GM18909 (cell line): ENCODE data around the gene RASGRP3.
"Not testable (repeated sequence)": the region's sequence is repeated elsewhere in the genome, so short reads cannot be mapped to it uniquely, and the experiment has no call there.

Source experiments
- ATAC-seq: cut with Tn5 transposase; IDR thresholded peaks from one replicate; pipeline ENCODE4 v1.9.1; 2021; ENCODE audit warnings: mild to moderate bottlenecking; ENCODE audit not compliant: unreplicated experiment, poor library complexity

RASGRP3 gene

DNA sequence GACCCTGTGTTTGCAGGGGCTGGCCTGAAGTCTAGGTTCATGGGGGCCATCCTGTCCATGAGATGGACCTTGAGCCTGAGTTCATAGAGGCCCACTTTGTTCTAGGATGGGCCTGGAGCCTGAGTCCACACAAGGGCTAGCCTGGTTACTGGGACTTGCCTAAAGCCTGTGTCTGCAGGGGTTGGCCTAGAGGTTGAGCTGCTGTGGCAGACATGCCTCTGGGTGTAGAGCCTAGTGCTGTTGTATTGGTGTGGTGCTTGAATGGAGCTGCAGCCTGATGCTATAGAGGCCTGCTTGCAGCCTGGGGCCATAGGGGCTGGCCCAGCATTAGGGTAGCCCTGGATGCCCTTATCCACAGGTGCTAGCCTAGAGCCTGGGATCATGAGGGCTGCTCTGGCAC, 23.9 kb upstream of the RASGRP3 start:
- no peak for ATAC-seq

DNA sequence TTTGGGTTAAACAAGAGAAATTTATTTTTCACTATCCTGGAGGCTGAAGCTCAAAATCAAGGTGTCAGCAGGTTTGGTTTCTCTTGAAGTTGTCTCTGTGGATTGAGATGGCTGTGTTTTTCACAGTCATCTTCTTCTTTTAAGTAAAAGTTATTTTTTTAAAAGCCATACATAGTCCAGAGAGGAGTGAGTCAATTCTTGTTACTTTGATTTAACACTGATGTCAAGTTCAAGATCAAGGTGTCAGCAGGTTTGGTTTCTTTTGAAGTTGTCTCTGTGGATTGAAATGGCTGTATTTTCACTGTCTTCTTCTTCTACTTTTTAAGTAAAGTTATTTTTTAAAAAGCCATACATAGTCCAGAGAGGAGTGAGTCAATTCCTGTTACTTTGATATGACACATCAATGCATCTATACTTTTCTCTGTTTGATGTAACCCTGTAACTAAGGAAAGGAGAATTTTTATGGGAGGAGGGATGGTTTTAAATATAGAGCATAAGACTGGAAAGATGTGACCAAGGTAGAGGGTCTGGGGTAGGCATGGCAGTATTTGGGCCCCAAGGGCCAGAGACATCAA, 22.5 kb upstream of the RASGRP3 start:
- ATAC-seq = no peak

DNA sequence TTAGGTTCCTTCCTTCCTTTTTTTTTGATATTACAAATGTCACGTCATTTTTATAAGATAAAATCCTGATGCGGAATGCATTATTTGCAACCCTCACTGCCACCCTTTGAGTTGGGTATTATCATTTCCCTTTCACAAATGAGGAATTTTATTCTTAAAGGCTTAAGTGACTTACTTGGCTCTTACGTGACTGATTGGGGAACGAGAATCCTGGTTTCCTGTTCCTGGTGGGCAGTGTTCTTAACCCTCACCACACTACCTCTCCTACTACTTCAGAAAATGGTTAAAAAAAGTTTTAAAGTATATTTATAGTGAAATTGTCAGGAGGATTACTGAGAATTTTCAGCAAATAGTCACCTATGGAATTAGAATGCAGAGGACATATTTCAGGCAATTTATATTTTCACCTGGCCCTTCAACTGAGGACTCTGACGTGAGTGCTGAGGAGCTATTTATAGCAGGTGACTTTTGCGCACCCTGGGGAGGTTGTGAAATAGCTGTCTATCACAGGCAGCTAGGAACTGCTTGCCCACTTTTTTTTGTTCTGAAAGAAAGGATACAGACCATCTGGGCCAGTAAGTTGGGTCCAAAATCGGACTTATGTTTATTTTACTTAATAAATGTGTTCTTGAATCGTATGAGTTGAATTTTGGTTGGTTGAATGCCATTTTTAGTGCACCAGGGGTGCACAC, 18.7 kb upstream of the RASGRP3 start:
- ATAC-seq = peak; percentile 97

DNA sequence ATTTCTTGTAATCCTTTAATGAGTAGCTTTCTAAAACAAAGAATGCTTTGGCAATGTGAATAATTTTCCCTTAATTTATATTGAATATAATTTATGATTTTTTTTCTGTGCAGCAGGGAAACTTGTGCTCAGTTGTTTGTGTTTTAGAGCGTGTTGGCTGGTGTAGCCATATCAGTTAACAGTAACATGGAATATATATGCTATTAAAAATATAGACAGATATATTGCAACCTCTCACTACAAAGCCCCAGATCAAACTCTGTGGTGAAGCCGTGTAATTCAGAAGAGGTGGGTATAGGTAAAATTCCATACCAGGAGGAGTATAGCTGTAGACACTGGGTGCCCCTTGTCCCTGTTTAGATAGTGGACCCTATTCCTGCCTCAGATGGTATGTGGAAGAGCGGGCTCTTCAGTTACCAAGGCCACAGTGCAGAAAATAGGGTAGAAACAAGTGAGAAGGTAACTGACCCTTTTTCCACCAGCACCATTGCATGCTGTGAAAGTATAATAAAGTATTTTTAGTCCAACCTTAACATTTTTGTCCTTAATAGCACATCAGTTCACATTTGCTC, 18.1 kb upstream of the RASGRP3 start:
- ATAC-seq = peak; percentile 14

DNA sequence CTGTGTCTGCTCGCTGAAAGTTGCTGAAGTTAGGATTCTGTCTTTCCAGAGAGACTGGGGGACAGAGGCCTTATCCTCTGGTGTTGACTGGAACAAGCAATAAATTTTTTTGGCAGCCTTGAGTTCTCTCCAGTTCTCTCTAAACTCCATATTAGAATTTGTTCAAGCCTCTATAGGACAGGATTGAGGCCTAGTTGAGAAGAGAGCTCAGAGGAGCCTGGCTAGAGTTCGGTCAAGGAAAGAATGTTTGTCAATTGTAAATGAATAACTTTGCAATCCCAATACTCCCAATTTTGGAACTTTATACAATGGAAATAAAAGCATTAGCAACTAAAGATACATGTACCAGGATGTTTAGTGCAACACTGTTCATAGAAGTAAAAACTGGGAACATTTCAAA, 16.7 kb upstream of the RASGRP3 start:
- ATAC-seq = no peak

DNA sequence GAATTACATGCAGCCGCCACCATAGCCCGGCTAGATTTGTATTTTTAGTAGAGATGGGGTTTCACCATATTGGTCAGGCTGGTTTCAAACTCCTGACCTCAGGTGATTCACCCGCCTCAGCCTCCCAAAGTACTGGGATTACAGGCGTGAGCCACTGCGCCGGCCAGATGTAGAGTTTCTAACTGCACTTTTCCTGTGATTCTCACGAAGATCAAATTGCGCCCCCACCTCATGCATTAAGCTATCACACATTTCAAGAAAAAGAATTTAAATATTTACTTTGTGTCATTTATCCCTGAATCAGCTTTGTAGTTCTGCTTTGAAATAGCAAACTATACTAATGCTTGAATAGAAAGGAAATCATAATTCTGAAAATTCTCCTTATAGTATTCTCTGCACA, 13.9 kb upstream of the RASGRP3 start:
- not testable (repeated sequence) for ATAC-seq

DNA sequence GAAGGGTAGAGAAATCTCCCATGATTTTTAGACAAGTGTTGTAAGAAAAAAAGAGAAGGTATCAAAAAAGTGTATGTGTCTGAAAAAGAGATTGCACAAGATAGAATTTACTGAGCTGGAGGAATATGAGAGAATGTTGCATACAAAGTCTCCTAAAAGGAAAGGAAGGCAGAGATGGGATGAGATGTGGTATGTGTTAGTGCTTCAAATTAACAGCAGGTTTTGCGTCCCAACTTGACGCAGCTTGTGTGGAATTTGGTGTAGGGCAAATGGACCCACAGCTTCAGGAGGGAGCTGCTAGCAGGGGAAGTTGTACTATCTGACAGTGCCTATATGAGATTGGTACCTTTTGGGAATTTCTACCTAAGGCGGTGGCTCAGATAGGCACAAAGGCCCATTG, 9.0 kb upstream of the RASGRP3 start:
- no peak for ATAC-seq

DNA sequence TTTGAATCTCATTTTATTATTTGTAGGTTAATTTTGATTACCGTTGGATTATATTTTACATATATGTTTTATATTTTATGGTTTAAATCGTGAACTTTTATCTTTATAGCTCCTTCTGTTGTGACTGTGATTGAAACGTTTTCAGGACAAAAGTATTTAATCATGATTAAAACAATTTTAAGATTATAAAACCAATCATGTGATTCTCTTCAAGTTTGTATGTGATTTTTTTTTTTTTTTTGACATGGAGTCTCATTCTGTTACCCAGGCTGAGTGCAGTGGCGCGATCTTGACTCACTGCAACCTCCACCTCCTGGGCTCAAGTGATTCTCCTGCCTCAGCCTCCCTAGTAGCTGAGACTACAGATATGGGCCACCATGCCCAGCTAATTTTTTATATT, 7.2 kb upstream of the RASGRP3 start:
- no peak for ATAC-seq

DNA sequence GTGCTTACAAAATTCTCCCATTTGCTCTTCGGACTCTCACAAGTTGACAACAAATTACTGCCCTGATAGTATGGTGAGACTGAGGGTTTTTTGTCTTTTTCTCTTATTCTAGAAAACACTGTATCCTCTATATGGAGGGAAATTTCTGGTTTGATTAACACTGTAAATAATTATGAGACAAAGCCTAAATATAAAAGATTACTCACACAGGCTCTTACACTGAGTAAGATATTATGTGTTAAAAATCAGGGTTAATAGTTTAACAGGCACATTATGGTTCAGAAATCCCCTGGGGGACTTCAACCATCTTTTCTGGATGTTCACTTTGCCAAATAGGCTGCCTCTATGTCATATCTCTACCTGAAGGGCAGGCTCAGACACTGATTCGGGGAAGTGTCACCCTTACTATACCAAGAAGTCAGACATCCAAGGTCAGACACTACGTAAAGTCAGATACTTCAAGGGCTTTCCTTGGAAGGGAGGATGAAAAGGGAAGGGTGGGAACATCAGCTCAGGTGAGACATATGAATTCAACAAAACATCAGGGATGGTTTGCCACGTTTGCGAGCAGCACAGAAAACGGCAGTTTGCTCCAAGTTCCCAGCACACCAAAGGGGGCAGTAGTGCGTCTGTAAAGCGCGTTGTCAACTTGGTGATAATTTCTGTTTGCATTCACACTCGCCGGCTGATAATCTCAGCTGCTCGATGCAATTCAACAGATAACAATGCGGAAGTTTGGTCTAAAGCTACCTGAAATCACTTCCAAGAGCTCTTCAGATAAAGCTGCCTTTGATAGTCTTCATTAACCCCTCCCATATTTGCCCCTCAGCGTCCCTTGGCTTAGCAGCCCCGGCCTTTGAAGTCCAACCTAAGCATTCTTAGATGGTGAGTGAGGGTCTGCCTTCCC, 972 bp upstream of the RASGRP3 start:
- peak; percentile 55 for ATAC-seq

DNA sequence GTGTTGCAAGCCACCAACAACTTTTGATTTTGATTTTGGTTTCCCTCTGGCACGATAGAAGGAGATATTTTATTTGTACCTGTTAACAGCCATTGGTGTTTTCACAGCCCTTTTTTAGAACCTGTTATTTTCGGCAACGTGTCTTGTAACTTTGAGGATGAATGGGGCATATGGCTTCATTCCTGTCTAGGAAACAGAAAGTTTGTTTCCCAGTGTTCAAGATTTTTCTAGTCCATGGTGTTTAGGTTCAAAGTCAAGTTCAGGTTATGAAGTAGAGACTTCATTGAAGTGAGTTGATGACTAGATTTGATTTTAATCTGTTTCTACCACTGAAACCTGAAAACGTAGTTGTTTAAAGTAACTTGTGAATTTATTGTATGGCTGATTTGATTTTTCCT, 343 bp downstream of the RASGRP3 start:
- ATAC-seq = no peak

DNA sequence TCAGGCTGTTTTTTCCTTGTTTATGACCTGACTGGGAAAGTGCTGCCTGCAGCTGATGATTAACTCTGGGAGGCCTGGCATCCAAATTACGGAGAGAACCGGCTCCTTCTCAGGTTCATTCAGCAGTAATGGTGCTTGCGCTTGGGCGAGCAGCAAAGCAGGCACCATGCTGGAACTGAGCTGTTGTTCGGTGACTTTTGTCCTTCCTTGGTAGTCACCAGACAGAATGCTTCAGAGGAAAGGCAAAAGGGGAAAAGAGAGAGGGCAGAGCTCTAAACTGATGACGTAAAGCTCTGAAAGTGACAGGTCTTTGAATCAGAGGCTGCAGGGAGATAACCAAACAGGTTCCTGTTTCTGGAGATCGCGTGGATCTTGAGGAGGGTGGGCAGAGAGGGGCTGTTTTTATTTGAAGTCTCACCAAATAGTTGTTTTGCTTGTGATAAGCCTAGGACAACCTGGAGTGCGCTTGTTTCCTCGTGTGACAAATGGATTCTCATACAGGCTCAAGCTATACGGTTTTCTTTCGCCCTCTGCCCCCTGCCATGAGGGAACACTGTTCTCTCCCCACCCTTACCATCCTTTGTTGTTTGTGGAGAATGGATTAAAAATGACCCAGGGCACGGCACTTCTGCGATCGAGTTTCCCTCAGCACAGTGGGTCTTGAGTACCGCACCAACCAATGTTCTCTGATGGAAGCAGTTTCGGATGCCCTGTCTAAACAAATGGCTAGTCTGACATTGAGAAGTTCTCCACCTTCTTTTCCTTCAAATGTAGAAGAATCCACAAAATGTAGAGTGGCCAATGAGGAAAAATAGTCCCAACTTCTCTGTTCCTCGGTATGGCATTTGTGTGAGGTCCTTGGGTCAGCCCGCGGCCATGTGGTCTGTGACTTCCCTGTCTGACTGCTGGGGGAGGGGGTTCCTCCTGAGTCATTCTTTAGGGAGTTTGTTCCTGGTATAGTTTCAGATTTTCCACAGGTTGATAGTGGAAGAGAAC, 1.3 kb downstream of the RASGRP3 start:
- ATAC-seq = peak; percentile 32

DNA sequence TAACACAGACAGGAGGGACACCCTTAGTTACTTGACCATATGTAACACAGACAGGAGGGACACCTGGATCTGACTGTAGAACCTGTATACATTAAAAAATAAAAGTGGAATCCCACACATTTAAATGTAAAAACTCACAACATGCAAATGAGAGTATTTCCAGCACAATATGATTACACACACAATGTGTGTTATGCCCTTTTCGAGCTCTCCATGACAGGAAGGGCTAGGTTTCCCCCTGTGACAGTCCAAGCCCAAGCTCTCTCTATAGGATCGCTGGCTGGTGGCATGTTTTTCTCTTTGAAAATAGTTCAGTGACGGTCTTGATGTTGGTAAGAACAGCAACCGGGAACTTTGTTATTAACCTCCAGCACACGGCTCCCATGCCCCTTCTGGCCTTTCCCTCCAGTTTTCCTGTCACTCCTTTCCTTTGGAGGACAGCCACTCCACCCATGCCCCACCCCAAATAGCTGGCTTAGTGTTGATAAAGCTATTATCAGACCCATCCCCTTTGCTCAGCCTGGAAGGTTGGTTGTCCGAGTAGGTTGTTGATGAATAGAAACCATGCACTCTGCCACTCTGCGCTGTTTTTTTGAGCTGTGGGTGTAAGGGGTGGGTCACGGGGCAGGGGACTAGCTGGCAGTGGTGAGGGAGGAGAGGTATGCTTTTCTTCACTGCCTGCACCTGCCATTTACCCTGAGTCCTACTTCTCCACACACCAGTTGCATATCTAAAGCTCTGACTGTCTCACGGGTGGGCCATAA, 2.7 kb downstream of the RASGRP3 start:
- peak; percentile 13 for ATAC-seq

DNA sequence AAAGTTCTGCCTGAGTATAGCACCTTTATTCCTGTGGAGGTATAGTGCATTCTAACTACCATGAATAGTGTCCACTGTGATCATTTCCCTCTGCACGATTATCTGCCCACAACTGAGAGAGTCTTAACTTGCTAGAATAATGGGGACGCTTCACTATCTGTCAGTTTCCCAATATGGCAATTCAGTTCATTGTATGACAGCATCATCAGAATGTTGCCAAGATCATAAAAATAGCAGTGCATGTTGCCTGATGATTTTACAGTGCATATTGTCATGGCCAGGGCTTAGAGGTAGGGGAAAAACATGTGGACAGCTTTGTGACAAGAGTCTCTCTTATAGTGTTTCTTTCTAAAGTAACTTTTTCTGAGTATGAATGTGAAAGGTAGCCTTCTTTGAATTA, 6.1 kb downstream of the RASGRP3 start:
- ATAC-seq = no peak

DNA sequence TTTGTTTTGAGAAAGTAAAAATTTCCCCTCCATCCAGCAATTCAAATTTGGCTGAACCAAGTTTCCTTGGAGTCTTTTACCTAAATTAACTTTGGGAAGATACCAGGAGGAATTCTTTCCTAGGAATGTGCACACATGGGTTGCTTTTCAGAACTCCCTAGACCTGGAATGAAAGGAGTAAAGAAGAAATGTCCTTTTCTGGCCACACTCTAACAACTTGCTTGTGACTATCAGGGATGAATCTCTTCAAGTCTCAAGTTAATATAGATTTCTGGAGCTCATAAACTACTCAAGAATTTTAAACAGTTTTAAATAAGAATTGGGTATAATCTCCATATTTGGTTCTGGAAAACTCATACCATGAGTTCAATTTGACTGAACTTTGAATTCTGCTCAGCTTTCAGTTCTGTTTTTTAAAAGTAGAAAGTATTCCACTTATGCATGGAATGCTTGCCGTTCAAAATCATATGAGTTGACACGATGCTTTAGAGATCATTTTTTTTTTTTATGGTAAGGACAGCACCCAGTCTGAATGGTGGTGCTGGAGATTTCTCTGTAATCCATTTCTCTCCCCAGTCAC, 7.7 kb downstream of the RASGRP3 start:
- ATAC-seq = peak; percentile 26

DNA sequence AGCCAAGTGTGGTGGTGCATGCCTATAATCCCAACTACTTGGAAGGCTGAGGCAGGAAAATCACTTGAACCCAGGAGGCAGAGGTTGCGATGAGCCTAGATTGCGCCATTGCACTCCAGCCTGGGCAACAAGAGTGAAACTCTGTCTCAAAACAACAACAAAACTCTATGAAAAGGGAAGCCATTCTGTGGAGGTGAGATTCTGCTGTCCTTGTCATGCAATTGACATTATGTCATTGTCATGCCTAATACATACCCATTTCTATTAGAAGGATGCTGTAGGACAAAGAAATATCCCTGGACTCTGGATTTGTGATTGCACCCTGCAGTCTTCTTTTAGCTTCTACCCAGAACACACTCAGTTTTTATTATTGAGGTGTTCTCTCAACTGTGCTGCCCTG, 8.6 kb downstream of the RASGRP3 start:
- ATAC-seq = no peak

DNA sequence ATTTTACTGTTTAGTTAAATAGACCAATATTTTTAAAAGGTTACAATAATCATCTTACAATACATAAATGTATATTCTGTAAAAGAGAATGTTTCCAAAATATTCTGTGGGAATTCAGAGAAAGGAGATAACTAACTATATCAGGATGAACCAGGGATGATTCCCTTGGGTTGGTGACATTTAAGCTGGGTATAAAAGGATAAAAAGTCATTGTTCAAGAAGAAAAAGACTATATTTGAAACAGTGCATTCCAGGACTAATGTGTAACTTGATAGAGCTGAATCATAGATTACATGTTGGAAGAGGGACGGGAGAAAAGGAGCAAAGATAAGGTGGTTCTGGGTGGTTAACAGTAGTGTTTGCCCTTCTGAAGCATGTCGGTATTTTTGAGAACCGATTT, 10.1 kb downstream of the RASGRP3 start:
- ATAC-seq = no peak

DNA sequence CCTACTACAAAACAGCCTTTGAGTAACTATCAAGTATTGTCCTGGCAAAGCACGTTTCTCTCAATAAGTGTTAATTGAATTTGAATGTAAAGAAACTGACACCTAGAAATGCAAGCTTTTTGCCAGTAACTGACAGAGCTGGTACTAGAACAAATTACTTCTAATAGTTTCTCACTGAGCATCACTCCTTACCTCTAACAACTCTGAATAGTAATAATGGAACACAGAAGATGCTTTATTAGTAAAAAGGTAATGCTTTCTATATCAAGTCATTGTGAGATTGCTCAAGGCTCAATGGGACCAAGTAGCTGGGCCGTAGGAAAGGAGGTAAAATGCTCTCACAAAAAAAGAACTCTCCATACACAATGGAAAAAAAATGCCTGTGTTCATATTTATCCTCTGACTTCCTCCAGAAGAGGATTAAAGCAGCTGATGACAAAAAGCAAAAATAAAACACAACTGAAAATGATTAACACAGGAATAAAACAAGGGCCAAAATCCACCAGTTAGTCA, 11.8 kb downstream of the RASGRP3 start:
- peak; percentile 47 for ATAC-seq

DNA sequence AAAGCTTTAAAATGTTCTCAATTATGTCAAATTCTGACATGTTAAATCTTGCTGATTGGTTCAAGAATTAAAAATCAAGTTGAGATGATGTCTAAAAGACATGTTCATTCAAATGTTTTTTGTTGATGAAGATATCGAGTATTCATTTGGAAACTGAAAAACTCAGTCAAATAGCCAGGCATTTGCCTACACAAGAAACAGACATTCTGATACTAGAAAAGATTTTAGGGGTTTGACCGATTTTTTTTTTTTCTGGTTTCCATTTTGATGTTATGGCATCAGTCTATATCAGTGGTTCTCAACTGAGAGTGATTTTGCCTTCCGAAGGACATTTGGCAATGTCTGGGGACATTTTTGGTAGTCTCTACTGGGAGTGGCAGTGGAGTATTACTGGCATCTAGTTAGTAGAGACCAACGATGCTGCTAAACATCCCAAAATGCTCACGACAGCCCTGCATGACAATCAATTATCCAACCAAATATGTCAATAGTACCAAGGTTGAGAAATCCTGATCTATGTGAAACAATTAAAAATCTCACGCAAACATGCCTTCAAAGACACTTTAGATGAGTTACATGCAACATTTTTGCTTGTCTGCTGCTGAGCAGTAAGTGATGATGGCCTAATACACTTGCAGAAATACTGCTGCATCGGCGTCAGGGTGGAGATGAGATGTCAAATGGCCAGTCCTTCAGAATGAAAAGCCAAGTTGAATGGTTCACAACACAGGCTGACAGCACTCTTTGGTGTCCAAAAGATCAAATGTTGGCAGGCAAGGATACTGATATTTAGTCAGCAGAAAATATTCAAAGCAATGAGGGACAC, 12.5 kb downstream of the RASGRP3 start:
- ATAC-seq = peak; percentile 49
